C4-2B (cell line): ENCODE measurements around the gene UBTD2.

Experiments used
- ZFX ChIP-seq: fragments of 450-650 bp; IDR thresholded peaks from 2 replicates; pipeline ENCODE4 v1.6.1; 2017
- TF ChIP-seq, protein P1 (sequence below): fragments of 450-650 bp; conservative IDR thresholded peaks from 2 replicates; pipeline ENCODE4 v1.5.1; 2017; ENCODE audit warnings: mild to moderate bottlenecking

DNA sequence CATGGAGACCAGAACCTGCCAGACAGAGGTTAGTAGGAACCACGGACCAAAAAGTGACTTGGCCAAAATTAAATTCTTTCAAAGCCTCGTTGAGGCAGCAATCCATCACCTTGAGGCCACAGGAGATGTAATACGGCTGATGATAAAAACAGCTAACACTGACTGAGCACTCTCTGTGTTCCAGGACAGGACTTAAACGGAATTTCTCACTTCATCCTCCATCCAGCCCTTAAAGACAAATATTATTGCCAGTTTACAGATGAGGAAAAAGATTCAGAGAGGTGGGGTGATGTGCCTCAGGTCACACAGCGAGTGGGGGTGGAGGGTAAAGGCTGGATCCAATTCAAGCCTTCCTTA, 120.6 kb downstream of the UBTD2 start:
- TF ChIP-seq, protein P1, sequence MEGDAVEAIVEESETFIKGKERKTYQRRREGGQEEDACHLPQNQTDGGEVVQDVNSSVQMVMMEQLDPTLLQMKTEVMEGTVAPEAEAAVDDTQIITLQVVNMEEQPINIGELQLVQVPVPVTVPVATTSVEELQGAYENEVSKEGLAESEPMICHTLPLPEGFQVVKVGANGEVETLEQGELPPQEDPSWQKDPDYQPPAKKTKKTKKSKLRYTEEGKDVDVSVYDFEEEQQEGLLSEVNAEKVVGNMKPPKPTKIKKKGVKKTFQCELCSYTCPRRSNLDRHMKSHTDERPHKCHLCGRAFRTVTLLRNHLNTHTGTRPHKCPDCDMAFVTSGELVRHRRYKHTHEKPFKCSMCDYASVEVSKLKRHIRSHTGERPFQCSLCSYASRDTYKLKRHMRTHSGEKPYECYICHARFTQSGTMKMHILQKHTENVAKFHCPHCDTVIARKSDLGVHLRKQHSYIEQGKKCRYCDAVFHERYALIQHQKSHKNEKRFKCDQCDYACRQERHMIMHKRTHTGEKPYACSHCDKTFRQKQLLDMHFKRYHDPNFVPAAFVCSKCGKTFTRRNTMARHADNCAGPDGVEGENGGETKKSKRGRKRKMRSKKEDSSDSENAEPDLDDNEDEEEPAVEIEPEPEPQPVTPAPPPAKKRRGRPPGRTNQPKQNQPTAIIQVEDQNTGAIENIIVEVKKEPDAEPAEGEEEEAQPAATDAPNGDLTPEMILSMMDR: no peak
- no peak for TF ChIP-seq ZFX
